Measurements from ENCODE around the gene ADRA1B.
"Not testable (repeated sequence)": the region's sequence is repeated elsewhere in the genome, so short reads cannot be mapped to it uniquely, and the experiment has no call there.

The ADRA1B gene

GRCh38 chr5:159971038-159971437 lies 54.8 kb downstream of the ADRA1B start:
- no peak for DNase-seq (ENCODE audit: low spot score)

GRCh38 chr5:159971514-159971913 lies 55.2 kb downstream of the ADRA1B start:
- DNase-seq (ENCODE audit: low spot score), result no peak

DNA sequence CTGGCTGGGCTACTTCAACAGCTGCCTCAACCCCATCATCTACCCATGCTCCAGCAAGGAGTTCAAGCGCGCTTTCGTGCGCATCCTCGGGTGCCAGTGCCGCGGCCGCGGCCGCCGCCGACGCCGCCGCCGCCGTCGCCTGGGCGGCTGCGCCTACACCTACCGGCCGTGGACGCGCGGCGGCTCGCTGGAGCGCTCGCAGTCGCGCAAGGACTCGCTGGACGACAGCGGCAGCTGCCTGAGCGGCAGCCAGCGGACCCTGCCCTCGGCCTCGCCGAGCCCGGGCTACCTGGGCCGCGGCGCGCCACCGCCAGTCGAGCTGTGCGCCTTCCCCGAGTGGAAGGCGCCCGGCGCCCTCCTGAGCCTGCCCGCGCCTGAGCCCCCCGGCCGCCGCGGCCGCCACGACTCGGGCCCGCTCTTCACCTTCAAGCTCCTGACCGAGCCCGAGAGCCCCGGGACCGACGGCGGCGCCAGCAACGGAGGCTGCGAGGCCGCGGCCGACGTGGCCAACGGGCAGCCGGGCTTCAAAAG lies 55.7 kb downstream of the ADRA1B start:
- no peak for DNase-seq (ENCODE audit: low spot score)

DNA sequence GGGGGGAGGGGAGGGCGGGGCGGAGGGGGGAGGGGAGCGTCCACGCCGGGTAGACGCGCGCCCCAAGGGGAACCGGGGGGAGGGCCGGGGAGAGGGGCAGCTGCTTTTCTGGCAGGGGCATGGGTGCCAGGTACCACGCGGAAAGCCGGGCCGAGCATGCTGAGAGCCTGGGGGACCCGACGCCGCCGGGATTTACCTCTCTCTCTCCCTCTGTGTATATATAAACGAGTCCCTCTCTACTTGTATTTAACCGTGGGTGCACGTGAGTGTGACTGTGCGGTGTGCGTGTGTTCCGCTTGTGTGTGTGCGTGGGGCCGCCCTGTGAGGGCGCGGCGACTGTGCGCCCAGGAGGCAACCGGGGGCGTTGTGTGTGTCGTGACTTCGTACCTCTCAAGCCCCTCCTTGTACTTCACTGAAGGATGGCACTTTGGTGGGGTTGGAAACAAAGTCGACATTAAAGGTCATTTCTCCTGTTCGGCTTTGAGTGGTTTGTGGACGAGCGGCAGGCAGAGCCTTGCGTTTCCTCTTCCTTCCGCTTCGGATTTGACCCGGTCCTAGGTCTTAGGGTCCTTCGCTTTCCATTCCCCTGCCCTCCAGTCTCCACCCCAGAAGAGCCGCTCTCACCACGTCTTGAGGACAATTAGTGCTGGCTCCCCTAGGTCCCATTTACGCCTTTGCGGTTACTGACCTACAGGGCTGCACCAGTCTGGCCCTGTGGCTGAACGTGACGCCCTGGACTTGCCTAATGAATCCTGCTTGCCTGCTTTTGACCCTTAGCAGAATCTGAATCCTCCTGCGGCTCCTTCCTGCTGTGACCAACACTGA lies 56.5 kb downstream of the ADRA1B start:
- DNase-seq (ENCODE audit: low spot score), result no peak

GRCh38 chr5:159975462-159976019 lies 59.3 kb downstream of the ADRA1B start:
- no peak for DNase-seq (ENCODE audit: low spot score)

DNA sequence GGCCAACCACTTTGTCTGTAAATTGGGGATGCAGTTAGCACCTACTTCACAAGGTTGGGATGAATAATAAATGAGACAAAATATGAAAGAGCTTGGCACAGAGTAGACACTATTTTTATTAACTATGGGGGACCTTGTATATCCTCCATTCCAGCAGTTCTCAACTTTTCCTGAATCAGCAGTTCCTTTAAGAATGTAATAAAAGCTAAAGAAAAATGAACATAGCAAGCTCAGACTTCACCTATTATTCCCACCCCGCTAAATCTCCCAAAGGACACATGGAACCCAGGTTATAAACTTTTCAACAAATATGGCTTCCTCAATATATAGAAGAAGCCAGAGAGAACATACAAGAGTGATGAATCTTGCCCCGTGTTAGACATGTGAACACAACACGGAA lies 60.6 kb downstream of the ADRA1B start:
- no peak for DNase-seq (ENCODE audit: low spot score)

- no peak for DNase-seq (ENCODE audit: low spot score)
Observed at GRCh38 chr5:159978358-159978757, 62.1 kb downstream of the ADRA1B start.

- DNase-seq (ENCODE audit: low spot score), result no peak
Observed at GRCh38 chr5:159982421-159983173, 66.3 kb downstream of the ADRA1B start.

DNA sequence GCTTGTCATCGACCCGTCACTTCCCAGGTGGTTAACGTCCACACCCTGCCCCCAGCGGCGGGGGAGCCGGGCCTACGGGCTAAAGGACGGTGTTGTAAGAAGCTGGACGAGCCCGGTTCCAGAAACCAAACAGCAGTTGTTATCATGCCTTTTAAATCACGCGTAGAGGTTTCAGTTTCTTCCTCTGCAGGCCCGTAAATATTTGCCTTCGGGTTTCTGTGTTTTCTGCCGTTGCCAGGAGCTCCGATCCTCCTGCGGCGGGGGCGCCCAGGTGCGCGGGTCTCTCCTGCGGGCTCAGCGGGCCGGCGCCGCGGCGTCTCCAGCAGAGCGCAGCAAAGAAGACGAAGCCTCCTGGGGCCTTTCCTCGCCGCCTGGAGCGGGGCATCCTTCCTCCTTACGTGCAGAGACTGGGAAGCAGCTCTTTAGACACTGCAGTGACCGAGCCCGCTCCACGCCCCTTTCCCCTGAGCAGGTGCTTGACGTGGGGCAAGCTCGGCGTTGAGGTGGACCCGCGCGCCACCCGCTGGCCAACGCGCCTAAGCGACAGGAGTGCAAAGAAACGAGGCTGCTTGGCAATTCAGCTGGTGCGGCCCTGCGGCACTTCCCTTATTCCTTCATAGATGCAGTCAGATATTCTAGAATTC lies 70.9 kb downstream of the ADRA1B start:
- peak; percentile 66 for DNase-seq (ENCODE audit: low spot score)

DNA sequence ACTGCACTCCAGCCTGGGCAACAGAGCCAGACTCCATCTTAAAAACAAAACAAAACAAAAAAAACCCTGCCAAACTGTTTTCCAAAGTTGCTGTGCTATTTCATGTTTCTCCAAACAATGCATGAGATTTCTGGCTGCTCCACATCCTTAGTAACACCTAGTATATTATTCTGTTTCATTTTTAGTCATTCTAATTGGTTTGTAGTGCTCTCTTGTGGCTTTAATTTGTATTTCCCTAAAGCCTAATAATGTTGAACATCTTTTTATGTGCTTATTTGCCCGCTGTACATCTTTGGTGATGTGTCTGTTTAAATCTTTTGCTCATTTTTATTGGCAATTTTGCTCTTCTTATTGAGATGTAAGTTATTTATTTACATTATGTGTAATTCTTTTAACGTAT lies 74.2 kb downstream of the ADRA1B start:
- DNase-seq (ENCODE audit: low spot score), result no peak

GRCh38 chr5:159992566-159992965 lies 76.3 kb downstream of the ADRA1B start:
- DNase-seq (ENCODE audit: low spot score), result no peak

- no peak for DNase-seq (ENCODE audit: low spot score)
Observed at GRCh38 chr5:159993194-159993593, 76.9 kb downstream of the ADRA1B start.

- DNase-seq (ENCODE audit: low spot score), result no peak
Observed at GRCh38 chr5:159995907-159996306, 79.6 kb downstream of the ADRA1B start.

GRCh38 chr5:160001457-160001856 lies 85.2 kb downstream of the ADRA1B start:
- DNase-seq (ENCODE audit: low spot score), result no peak

DNA sequence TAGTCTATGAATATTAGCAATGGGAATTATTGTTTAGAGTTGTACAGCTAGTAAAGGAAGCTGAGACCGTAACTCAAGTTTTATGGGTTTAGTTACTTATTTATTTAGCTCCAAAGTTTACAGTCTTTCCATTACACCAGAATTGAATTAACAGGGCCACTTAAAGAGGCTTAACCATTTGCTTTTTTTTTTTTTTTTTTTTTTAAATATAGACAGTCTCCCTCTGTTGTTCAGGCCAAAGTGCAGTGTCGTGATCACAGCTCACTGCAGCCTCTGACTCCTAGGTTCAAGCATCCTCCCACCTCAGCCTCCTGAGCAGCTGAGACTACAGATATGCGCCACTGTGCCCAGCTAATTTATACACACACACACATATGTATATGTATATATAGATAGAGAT lies 91.2 kb downstream of the ADRA1B start:
- DNase-seq (ENCODE audit: low spot score), result no peak

- not testable (repeated sequence) for DNase-seq (ENCODE audit: low spot score)
Observed at GRCh38 chr5:160008529-160008876, 92.2 kb downstream of the ADRA1B start.

DNA sequence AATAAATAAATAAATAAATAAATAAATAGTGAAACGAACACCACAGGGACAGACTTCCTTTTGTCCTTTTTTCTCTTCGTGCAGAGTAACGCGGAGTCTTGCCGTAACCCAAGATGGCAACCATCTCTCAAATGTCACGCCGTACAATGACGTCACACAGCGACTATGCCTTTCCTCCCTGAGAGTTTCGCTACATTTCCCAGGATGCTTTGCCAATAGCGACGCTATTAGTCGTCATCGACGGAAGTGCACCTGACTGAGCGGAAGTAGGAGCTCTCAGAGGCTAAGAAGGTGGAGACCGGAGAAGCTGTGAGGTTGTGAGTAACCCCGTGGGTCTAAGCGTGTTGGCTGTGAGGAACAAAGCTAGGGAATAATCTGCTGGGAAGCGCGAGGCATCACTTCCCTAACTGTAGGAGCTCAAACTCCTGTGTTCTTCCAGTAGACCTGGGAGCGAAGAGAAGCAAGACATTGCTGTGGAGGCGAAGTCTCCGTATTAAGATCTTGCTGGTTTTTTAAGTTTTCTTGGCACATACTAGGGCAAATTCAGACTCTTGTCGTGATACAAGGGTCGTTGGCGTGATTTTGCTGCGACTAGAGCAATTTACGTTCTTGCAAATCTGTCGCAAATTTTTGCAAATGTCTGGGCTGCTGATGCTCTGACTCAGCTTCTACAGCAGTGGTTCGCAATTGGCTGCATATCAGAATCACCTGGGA lies 92.8 kb downstream of the ADRA1B start, which contains the start of gene TTC1:
TTC1 (plus strand) TSS at position 263 of the 714 bp plus-strand sequence. CDS start 1,390 bp downstream, outside the sequence.
- DNase-seq (ENCODE audit: low spot score), result peak; percentile 95

GRCh38 chr5:160009591-160009989 lies 93.3 kb downstream of the ADRA1B start:
- DNase-seq (ENCODE audit: low spot score), result no peak

GRCh38 chr5:160011471-160011870 lies 95.2 kb downstream of the ADRA1B start:
- DNase-seq (ENCODE audit: low spot score), result no peak

DNA sequence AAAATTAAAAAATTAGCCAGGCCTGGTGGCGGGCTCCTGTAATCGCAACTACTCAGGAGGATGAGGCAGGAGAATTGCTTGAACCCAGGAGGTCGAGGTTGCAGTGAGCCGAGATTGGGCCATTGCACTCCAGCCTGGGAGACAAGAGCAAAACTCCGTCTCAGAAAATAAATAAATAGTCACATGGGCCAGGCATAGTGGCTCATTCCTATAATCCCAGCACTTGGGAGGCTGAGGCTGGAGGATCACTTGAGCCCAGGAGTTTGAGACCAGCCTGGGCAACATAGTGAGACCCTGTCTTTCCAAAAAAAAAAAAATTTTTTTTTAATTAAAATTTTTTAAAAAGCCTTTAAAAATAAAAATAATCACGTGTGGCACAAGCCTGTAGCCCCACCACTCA lies 97.9 kb downstream of the ADRA1B start:
- not testable (repeated sequence) for DNase-seq (ENCODE audit: low spot score)

DNA sequence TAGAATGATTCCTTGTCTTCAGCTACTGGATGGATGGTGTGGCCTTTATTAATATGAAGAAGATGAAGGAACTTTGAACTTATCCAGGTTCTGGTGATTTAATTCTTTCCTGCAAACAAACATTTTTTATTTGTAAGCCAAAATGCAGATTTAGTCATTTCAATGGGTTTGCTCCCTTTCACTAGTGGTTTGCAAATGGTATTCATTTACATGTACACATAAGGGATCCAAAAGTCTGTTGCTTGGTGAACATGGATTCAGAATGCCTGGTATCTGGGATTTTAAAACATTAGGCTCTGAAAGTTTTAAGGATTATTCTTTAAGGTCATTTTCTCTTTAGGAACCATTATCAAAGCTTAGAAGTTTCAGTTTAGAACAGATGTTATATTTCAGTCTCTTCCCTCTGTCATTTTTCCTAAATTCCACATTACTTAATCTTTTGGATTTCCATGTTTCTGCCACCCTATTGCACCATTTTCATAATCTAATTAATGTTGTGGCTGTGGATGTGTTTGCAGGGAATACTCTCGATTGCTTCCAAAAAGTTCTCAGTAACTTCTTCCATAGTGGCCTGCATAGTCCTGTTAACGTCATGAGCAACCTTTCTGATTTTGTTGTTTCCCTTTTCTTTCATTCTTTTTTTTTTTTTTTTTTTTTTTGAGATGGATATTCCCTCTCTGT lies 102.8 kb downstream of the ADRA1B start:
- DNase-seq (ENCODE audit: low spot score), result no peak

Measured in CD4-positive, alpha-beta T cell treated with Interleukin-15 for 4 hours (primary cell).